ENCODE data around the gene PTPRK.

The PTPRK gene

GRCh38 chr6:128343706-128344105 lies 176.7 kb downstream of the PTPRK start:
- Mint-ChIP-seq H3K27ac (no peak overlapping the region), H3K27me3 (no peaks in the 10 kb centered on the region), H3K4me3 (no peak overlapping the region), H3K4me1 (no peaks in the 10 kb centered on the region), H3K9me3 (no peaks in the 10 kb centered on the region)
- ATAC-seq (no peak), DNase-seq (no peak)

- Mint-ChIP-seq H3K4me1 (no peaks in the 10 kb centered on the region), H3K27me3 (no peaks in the 10 kb centered on the region), H3K27ac (no peak overlapping the region), H3K9me3 (no peaks in the 10 kb centered on the region), H3K4me3 (no peak overlapping the region)
- DNase-seq (no peak), ATAC-seq (no peak)
Observed at GRCh38 chr6:128339635-128340450, 180.6 kb downstream of the PTPRK start.

- ATAC-seq = no peak
- H3K9me3 Mint-ChIP-seq = no peaks in the 10 kb centered on the region
- no peak overlapping the region for H3K27ac Mint-ChIP-seq
- no peak for DNase-seq
- no peaks in the 10 kb centered on the region for H3K27me3 Mint-ChIP-seq
- no peak overlapping the region for H3K4me3 Mint-ChIP-seq
- H3K4me1 Mint-ChIP-seq = no peaks in the 10 kb centered on the region
Observed at GRCh38 chr6:128337619-128338018, 182.8 kb downstream of the PTPRK start.

GRCh38 chr6:128336436-128337095 lies 183.8 kb downstream of the PTPRK start:
- no peaks in the 10 kb centered on the region for H3K27me3 Mint-ChIP-seq
- DNase-seq (no peak), ATAC-seq (no peak)
- no peak overlapping the region for H3K27ac Mint-ChIP-seq
- H3K4me1 Mint-ChIP-seq = no peaks in the 10 kb centered on the region
- no peak overlapping the region for H3K4me3 Mint-ChIP-seq
- no peaks in the 10 kb centered on the region for H3K9me3 Mint-ChIP-seq

GRCh38 chr6:128335963-128336362 lies 184.4 kb downstream of the PTPRK start:
- H3K27me3 Mint-ChIP-seq = no peaks in the 10 kb centered on the region
- H3K4me1 Mint-ChIP-seq = no peaks in the 10 kb centered on the region
- ATAC-seq (no peak), DNase-seq (no peak)
- H3K4me3 Mint-ChIP-seq = no peak overlapping the region
- H3K9me3 Mint-ChIP-seq = no peaks in the 10 kb centered on the region
- H3K27ac Mint-ChIP-seq = no peak overlapping the region

- DNase-seq (no peak), ATAC-seq (no peak)
- H3K4me1 Mint-ChIP-seq = no peaks in the 10 kb centered on the region
- no peak overlapping the region for H3K27ac Mint-ChIP-seq
- no peak overlapping the region for H3K4me3 Mint-ChIP-seq
- H3K27me3 Mint-ChIP-seq = no peaks in the 10 kb centered on the region
- H3K9me3 Mint-ChIP-seq = no peaks in the 10 kb centered on the region
Observed at GRCh38 chr6:128333581-128334223, 186.7 kb downstream of the PTPRK start.

- no peak overlapping the region for H3K27ac Mint-ChIP-seq
- peaks cover 0 to 12% of the 10 kb centered on the region in 2 donors for H3K9me3 Mint-ChIP-seq
- no peaks in the 10 kb centered on the region for H3K4me1 Mint-ChIP-seq
- DNase-seq (peak; percentile 20 to 29), ATAC-seq (peak; percentile 75)
- no peak overlapping the region for H3K4me3 Mint-ChIP-seq
- no peaks in the 10 kb centered on the region for H3K27me3 Mint-ChIP-seq
Observed at GRCh38 chr6:128327890-128328289, 192.5 kb downstream of the PTPRK start.

GRCh38 chr6:128323011-128323410 lies 197.4 kb downstream of the PTPRK start:
- Mint-ChIP-seq H3K9me3 (peaks cover 0 to 8% of the 10 kb centered on the region in 2 donors), H3K27ac (no peak overlapping the region), H3K4me1 (no peaks in the 10 kb centered on the region), H3K27me3 (no peaks in the 10 kb centered on the region), H3K4me3 (no peak overlapping the region)
- ATAC-seq = no peak
- no peak for DNase-seq

- no peaks in the 10 kb centered on the region for H3K27me3 Mint-ChIP-seq
- H3K9me3 Mint-ChIP-seq = no peaks in the 10 kb centered on the region
- DNase-seq (no peak), ATAC-seq (no peak)
- no peak overlapping the region for H3K27ac Mint-ChIP-seq
- H3K4me1 Mint-ChIP-seq = peaks cover under 1% of the 10 kb centered on the region
- H3K4me3 Mint-ChIP-seq = no peak overlapping the region
Observed at GRCh38 chr6:128319946-128320345, 200.5 kb downstream of the PTPRK start.

- Mint-ChIP-seq H3K9me3 (no peaks in the 10 kb centered on the region), H3K27ac (peak overlapping the region in 1 of 2 donors; percentile 35), H3K27me3 (no peaks in the 10 kb centered on the region), H3K4me1 (peaks cover 5% of the 10 kb centered on the region), H3K4me3 (no peak overlapping the region)
- ATAC-seq = no peak
- no peak for DNase-seq
Observed at GRCh38 chr6:128319157-128319556, 201.2 kb downstream of the PTPRK start.

- Mint-ChIP-seq H3K27me3 (no peaks in the 10 kb centered on the region), H3K4me1 (peaks cover 28% of the 10 kb centered on the region), H3K9me3 (no peaks in the 10 kb centered on the region), H3K4me3 (no peak overlapping the region), H3K27ac (no peak overlapping the region)
- DNase-seq = no peak
- ATAC-seq = no peak
Observed at GRCh38 chr6:128316258-128316929, 204.0 kb downstream of the PTPRK start.

- Mint-ChIP-seq H3K27me3 (no peaks in the 10 kb centered on the region), H3K9me3 (no peaks in the 10 kb centered on the region), H3K4me1 (peaks cover 33% of the 10 kb centered on the region), H3K27ac (no peak overlapping the region), H3K4me3 (no peak overlapping the region)
- ATAC-seq (no peak), DNase-seq (no peak)
Observed at GRCh38 chr6:128314190-128314589, 206.2 kb downstream of the PTPRK start.

- peak; percentile 82 for ATAC-seq
- DNase-seq = peak; percentile 20 to 21
- Mint-ChIP-seq H3K27ac (no peak overlapping the region), H3K4me3 (peak overlapping the region; percentile 51 to 58), H3K9me3 (no peaks in the 10 kb centered on the region), H3K27me3 (no peaks in the 10 kb centered on the region), H3K4me1 (peaks cover 37% of the 10 kb centered on the region)
Observed at GRCh38 chr6:128311944-128312570, 208.3 kb downstream of the PTPRK start.

GRCh38 chr6:128310451-128310850 lies 209.9 kb downstream of the PTPRK start:
- DNase-seq = no peak
- Mint-ChIP-seq H3K4me1 (peaks cover 37% of the 10 kb centered on the region), H3K4me3 (no peak overlapping the region), H3K27ac (no peak overlapping the region), H3K27me3 (no peaks in the 10 kb centered on the region), H3K9me3 (no peaks in the 10 kb centered on the region)
- ATAC-seq = no peak

GRCh38 chr6:128307671-128308070 lies 212.7 kb downstream of the PTPRK start:
- Mint-ChIP-seq H3K9me3 (peaks cover 0 to 4% of the 10 kb centered on the region in 2 donors), H3K4me3 (no peak overlapping the region), H3K27me3 (no peaks in the 10 kb centered on the region), H3K27ac (no peak overlapping the region), H3K4me1 (peaks cover 22% of the 10 kb centered on the region)
- ATAC-seq = no peak
- DNase-seq = no peak
